HG02642 (cell line): ENCODE data around the gene MARK3.
"Not testable (repeated sequence)": the region's sequence is repeated elsewhere in the genome, so short reads cannot be mapped to it uniquely, and the experiment has no call there.

Source experiments
- ATAC-seq: cut with Tn5 transposase; IDR thresholded peaks from one replicate; pipeline ENCODE4 v1.9.1; 2021; ENCODE audit warnings: mild to moderate bottlenecking; ENCODE audit not compliant: unreplicated experiment, poor library complexity

The MARK3 gene

GRCh38 chr14:103385152-103385928 lies at the start of gene MARK3:
Gene MARK3, plus strand, starts transcription at chr14:103385415. Its CDS starts 615 bp downstream, at chr14:103386030.
- ATAC-seq = peak; percentile 96

GRCh38 chr14:103336191-103336590 lies 49.0 kb upstream of the MARK3 start:
- no peak for ATAC-seq

- no peak for ATAC-seq
Observed at GRCh38 chr14:103337794-103338193, 47.4 kb upstream of the MARK3 start.

GRCh38 chr14:103339561-103339960 lies 45.7 kb upstream of the MARK3 start:
- ATAC-seq = no peak

GRCh38 chr14:103340480-103341212 lies 44.6 kb upstream of the MARK3 start:
- ATAC-seq = no peak

- no peak for ATAC-seq
Observed at GRCh38 chr14:103341250-103342129, 43.7 kb upstream of the MARK3 start.

- ATAC-seq = no peak
Observed at GRCh38 chr14:103343164-103343879, 41.9 kb upstream of the MARK3 start.

- ATAC-seq = no peak
Observed at GRCh38 chr14:103343905-103344797, 41.1 kb upstream of the MARK3 start.

GRCh38 chr14:103346286-103346685 lies 38.9 kb upstream of the MARK3 start:
- ATAC-seq = no peak

GRCh38 chr14:103347091-103347815 lies 38.0 kb upstream of the MARK3 start:
- ATAC-seq = no peak

GRCh38 chr14:103348154-103348553 lies 37.1 kb upstream of the MARK3 start:
- ATAC-seq = no peak

GRCh38 chr14:103349982-103350381 lies 35.2 kb upstream of the MARK3 start:
- no peak for ATAC-seq

- ATAC-seq = no peak
Observed at GRCh38 chr14:103353362-103353761, 31.9 kb upstream of the MARK3 start.

- ATAC-seq = no peak
Observed at GRCh38 chr14:103354141-103354540, 31.1 kb upstream of the MARK3 start.

- no peak for ATAC-seq
Observed at GRCh38 chr14:103356024-103356682, 29.1 kb upstream of the MARK3 start.

- not testable (repeated sequence) for ATAC-seq
Observed at GRCh38 chr14:103357552-103357951, 27.7 kb upstream of the MARK3 start.

GRCh38 chr14:103360548-103360947 lies 24.7 kb upstream of the MARK3 start:
- no peak for ATAC-seq

GRCh38 chr14:103361867-103362266 lies 23.3 kb upstream of the MARK3 start:
- ATAC-seq = no peak
